ENCODE measurements around the gene CHD9.

Gene CHD9

DNA sequence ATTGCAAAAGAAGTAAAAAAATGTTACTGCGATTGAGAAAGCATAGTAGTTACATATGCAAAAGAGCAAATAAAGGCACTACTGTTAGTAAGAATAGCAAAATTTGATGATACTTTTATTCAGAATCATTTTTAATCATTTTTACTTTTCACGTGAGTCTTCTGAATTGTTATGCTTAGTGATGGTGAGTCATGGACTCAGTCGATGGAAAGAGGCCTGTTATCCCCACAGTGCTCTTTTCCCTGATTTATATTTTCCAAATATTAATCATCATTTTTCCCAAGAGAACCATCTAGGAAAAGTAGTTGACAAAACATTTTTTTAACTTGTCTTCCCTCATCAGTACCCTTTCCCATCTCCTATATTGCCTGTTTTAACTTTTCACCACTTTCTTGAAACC, 181.1 kb downstream of the CHD9 start:
- no peak for ATAC-seq
- TF ChIP-seq CSDC2 (CRISPR knock-in tag; IDR thresholded peaks at IDR 0.05) (no peak), ZFP30 (CRISPR knock-in tag; IDR thresholded peaks at IDR 0.05) (no peak), ZNF8 (CRISPR knock-in tag; IDR thresholded peaks at IDR 0.05) (no peak), SNAI2 (CRISPR knock-in tag; IDR thresholded peaks at IDR 0.05) (no peak)
- TF ChIP-seq, protein P1, sequence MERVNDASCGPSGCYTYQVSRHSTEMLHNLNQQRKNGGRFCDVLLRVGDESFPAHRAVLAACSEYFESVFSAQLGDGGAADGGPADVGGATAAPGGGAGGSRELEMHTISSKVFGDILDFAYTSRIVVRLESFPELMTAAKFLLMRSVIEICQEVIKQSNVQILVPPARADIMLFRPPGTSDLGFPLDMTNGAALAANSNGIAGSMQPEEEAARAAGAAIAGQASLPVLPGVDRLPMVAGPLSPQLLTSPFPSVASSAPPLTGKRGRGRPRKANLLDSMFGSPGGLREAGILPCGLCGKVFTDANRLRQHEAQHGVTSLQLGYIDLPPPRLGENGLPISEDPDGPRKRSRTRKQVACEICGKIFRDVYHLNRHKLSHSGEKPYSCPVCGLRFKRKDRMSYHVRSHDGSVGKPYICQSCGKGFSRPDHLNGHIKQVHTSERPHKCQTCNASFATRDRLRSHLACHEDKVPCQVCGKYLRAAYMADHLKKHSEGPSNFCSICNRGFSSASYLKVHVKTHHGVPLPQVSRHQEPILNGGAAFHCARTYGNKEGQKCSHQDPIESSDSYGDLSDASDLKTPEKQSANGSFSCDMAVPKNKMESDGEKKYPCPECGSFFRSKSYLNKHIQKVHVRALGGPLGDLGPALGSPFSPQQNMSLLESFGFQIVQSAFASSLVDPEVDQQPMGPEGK (CRISPR knock-in tag; IDR thresholded peaks at IDR 0.05; ENCODE audit: borderline replicate concordance), result no peak

DNA sequence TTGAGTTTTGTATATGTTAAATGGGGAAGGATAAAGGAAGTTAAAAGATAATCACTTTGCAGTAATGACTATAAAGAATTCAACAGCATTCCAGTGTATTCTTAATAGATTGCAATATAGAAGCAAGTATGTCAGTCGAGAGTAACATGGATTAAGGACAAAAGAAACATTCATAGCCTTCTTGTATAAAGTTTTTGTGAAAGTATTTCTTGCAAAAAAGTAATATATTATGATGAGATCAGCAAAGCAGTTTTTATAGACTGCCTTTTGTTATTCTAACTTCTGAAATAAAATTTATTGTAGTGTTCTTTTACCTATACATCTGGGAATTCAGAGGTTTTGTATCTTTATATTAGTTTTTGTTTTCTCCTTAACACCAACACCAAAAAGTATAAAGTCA, 194.5 kb downstream of the CHD9 start:
- TF ChIP-seq BACH2 (CRISPR knock-in tag; IDR thresholded peaks at IDR 0.05; ENCODE audit: borderline replicate concordance), result no peak
- TF ChIP-seq ESRRG (CRISPR knock-in tag; IDR thresholded peaks at IDR 0.05), result no peak
- TF ChIP-seq ZNF70 (CRISPR knock-in tag; IDR thresholded peaks at IDR 0.05), result no peak
- TF ChIP-seq ISL1 (CRISPR knock-in tag; IDR thresholded peaks at IDR 0.05), result no peak
- no peak for TF ChIP-seq TCF4 (CRISPR knock-in tag; IDR thresholded peaks at IDR 0.05; ENCODE audit: borderline replicate concordance)
- no peak for TF ChIP-seq ARNTL (CRISPR knock-in tag; IDR thresholded peaks at IDR 0.05; ENCODE audit: borderline replicate concordance, low read depth)
- no peak for ATAC-seq

DNA sequence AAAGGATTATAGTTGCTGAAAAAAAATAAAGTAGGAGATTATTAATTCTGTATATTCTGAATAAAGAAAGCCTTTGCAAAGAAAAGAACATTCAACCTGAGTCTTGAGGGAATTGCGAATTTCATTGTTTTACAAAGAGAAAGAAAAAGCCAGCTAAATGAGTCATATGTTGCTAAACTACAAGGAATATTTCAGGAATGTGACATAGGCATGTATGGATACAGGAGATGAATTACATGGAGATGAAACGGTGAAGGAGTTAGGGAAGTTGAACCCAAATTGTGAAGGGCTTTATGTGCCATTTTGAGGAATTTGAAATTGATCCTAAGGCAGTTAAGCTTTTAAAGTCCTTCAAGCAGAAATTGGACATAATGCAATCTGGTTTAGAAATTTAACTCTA, 202.2 kb downstream of the CHD9 start:
- ATAC-seq, result peak; percentile 79
- TF ChIP-seq ZNF70 (CRISPR knock-in tag; IDR thresholded peaks at IDR 0.05), result no peak
- TF ChIP-seq ISL1 (CRISPR knock-in tag; IDR thresholded peaks at IDR 0.05), result peak; percentile 22; the same call in 1 of the 2 replicates

DNA sequence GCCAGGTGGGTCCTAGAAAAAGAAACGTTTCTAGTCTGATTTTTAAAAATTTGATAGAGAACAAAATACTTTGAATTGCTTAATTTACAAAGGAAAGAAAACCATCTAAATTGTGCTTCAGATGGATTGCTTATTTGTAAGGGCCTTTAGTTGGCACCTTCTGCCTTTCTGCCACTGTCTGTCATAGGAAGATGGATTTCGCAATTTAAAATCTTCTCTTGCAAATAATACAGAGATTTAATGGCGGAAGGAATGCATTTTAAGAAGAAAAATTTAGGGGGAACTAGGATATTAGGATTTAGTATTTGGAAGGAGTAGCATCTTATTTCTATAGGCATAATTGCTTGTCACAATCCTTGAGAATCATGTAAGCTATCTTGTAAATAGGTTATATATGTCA, 204.0 kb downstream of the CHD9 start:
- TF ChIP-seq, protein P1 (CRISPR knock-in tag; IDR thresholded peaks at IDR 0.05; ENCODE audit: borderline replicate concordance), result no peak
- no peak for TF ChIP-seq ARNTL (CRISPR knock-in tag; IDR thresholded peaks at IDR 0.05; ENCODE audit: borderline replicate concordance, low read depth)
- TF ChIP-seq ZNF8 (CRISPR knock-in tag; IDR thresholded peaks at IDR 0.05), result no peak
- TF ChIP-seq ZFP3 (CRISPR knock-in tag; IDR thresholded peaks at IDR 0.05), result no peak
- TF ChIP-seq TCF4 (CRISPR knock-in tag; IDR thresholded peaks at IDR 0.05; ENCODE audit: borderline replicate concordance), result no peak
- no peak for TF ChIP-seq ISL1 (CRISPR knock-in tag; IDR thresholded peaks at IDR 0.05)
- no peak for TF ChIP-seq CSDC2 (CRISPR knock-in tag; IDR thresholded peaks at IDR 0.05)
- TF ChIP-seq ZNF565 (CRISPR knock-in tag; conservative IDR thresholded peaks at IDR 0.05; ENCODE audit: low read depth), result no peak
- no peak for TF ChIP-seq ESRRG (CRISPR knock-in tag; IDR thresholded peaks at IDR 0.05)
- TF ChIP-seq ZNF70 (CRISPR knock-in tag; IDR thresholded peaks at IDR 0.05), result no peak
- no peak for TF ChIP-seq ZC3H10 (CRISPR knock-in tag; IDR thresholded peaks at IDR 0.05)
- TF ChIP-seq OSR1 (CRISPR knock-in tag; IDR thresholded peaks at IDR 0.05), result no peak
- no peak for ATAC-seq

DNA sequence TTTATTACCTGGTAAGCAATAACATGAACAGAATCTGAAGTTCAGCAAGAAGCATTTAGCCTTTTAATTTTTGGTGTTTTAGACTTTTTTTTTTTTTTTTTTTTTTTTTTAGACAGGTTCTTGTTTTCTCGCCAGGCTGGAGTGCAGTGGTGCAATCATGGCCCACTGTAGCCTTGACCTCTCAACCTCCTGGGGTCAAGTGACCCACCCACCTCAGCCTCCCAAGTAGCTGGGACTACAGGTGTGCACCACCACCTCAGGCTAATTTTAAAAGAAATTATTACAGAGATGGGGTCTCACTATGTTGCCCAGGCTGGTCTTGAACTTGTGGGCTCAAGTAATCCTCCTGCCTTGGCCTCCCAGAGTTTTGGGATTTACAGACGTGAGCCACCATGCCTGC, 206.5 kb downstream of the CHD9 start:
- TF ChIP-seq, protein P1 (CRISPR knock-in tag; IDR thresholded peaks at IDR 0.05; ENCODE audit: borderline replicate concordance), result no peak
- TF ChIP-seq ZFP3 (CRISPR knock-in tag; IDR thresholded peaks at IDR 0.05), result no peak
- TF ChIP-seq, protein P2, sequence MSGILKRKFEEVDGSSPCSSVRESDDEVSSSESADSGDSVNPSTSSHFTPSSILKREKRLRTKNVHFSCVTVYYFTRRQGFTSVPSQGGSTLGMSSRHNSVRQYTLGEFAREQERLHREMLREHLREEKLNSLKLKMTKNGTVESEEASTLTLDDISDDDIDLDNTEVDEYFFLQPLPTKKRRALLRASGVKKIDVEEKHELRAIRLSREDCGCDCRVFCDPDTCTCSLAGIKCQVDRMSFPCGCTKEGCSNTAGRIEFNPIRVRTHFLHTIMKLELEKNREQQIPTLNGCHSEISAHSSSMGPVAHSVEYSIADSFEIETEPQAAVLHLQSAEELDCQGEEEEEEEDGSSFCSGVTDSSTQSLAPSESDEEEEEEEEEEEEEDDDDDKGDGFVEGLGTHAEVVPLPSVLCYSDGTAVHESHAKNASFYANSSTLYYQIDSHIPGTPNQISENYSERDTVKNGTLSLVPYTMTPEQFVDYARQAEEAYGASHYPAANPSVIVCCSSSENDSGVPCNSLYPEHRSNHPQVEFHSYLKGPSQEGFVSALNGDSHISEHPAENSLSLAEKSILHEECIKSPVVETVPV (CRISPR knock-in tag; IDR thresholded peaks at IDR 0.05), result no peak
- TF ChIP-seq ESRRG (CRISPR knock-in tag; IDR thresholded peaks at IDR 0.05), result no peak
- no peak for ATAC-seq

DNA sequence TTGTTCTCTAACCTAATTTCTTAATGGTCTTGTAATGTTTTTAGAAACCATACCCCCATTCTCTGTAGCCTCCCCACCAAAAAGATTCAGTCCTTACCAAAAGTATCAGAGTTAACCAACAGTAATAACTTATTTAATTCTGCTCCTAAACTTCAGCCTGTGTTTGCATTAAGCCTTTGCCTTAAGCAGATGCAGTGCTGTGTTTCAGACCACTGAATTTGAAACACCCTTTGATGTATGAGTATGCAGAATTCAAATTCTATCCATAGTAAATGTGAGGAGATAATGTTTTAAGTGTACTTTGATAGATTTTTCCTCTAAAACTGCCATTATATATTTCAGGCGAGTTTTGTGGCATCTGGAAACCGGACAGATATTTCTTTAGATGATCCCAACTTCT, 207.9 kb downstream of the CHD9 start:
- ATAC-seq, result no peak

More for the DNA sequence above, 207.9 kb downstream of the CHD9 start:
- TF ChIP-seq ZFP3 (CRISPR knock-in tag; IDR thresholded peaks at IDR 0.05) (no peak), TOX (CRISPR knock-in tag; IDR thresholded peaks at IDR 0.05; ENCODE audit: borderline replicate concordance) (no peak), ESRRG (CRISPR knock-in tag; IDR thresholded peaks at IDR 0.05) (no peak)

Data from SK-N-SH treated with all-trans-retinoic acid at 6 μM for 48 hours (cell line).